ENCODE data around the gene ZNF536.

Gene ZNF536

DNA sequence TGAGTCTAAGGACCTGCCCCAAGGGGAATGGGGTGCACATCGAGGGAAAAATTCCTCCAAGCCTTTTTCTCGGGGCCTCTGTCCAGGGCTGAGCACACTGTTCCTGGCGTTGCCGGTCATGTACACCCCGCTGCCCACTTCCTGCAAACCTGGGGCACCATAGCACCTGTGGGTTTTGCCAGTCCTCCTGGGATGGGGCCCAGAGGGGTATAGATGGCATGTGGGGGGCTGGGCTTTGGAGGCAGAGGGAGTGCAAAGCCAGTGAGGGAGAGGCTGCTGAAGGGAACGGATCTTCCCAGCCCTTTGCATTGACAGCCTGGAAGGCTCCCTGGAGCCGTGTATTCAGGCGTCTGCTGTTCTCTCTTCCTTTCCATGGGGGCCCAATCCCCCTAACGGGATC lies 187.3 kb downstream of the ZNF536 start:
- DNase-seq (ENCODE audit: low read depth, low spot score) = no peak

DNA sequence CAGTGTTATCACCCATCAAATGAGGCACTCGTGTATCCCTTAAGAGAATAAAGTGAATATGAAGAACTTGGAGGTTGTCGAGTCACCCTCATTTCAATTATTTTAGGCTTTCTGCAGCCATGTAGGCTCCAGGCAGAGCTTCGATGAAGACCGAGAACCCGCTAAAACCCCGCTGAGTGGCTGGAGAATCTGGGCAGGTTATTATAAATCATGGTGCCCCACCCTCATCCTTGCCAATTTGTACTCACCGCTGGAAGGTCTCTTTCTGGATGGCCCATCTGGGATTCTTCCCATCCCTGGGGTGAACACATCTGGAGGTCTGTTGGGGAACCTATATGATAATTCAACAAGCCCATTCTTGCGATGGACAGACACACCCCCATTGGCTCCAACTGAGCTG lies 190.8 kb downstream of the ZNF536 start:
- no peak for DNase-seq (ENCODE audit: low read depth, low spot score)

DNA sequence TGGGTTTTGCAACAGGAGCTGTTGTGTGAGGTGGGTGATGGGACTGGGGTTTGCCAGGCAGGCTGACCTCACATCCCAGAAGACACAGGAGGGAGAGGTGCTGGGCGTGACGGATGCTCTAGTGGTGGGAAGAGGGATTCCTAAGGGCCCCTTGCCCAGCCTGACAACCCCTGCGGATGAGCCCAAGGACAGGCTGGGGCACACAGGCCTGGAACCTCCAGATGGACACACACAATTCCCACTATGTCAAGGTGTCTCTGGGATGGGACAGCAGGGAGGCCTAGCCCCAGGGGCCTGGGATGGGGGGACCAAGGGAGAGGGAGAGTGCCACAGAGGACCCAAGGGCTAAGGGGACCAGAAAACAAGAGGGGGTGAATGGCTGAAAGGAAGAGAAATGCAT lies 191.5 kb downstream of the ZNF536 start:
- no peak for DNase-seq (ENCODE audit: low read depth, low spot score)

DNA sequence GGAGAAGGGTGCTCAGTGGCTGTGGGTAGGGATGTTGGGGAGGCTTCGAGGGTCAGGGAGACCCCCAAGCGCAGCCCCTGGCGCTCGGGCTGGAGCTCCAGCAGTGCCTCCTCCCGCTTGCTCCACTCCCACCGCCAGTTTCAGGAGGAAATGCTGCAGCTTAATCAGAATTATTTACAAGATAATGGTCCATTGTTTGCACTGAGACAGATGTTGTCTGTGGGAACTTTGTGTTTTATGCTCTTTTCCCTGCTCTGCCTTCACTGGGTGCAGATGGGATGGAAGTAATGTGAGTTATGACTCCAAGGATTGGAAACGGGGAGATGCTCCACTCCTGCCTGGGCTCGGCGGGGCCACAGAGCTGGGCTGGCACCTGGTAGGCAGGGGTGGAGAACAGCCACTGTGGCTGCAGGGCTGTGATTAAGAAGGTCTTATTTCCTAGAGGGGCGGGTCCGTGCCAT lies 192.4 kb downstream of the ZNF536 start:
- DNase-seq (ENCODE audit: low read depth, low spot score) = no peak

GRCh38 chr19:30565636-30566035 lies 193.5 kb downstream of the ZNF536 start:
- DNase-seq (ENCODE audit: low read depth, low spot score) = no peak

DNA sequence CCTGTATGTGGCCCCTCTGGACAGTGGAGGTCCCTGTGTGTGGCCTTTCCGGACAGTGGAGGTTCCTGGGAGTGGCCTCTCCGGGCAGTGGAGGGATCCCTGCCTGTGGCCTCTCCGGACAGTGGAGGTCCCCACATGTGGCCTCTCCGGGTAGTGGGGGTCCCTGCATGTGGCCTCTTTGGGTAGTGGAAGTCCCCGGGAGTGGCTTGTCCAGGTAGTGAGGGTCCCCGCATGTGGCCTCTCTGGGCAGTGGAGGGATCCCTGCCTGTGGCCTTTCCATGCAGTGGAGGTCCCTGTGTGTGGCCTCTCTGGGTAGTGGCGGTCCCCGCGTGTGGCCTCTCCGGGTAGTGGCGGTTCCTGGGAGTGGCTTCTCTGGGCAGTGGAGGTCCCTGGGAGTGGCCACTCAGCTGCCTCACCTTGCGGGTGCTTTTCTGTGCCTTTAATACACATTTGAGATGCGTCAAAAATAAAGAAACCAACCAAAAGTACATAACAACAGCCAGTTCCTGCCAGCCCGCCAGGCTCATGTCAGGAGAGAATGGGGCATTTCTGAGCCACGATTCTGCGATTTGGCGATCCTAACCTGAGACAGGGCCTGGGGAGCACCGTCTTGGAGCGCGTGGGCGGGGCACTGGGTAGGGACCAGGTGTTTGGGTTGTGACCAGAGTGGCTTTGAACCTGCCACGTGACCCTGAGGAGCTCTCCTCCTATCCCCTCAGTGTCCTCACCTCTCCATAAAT lies 194.7 kb downstream of the ZNF536 start:
- no peak for DNase-seq (ENCODE audit: low read depth, low spot score)

DNA sequence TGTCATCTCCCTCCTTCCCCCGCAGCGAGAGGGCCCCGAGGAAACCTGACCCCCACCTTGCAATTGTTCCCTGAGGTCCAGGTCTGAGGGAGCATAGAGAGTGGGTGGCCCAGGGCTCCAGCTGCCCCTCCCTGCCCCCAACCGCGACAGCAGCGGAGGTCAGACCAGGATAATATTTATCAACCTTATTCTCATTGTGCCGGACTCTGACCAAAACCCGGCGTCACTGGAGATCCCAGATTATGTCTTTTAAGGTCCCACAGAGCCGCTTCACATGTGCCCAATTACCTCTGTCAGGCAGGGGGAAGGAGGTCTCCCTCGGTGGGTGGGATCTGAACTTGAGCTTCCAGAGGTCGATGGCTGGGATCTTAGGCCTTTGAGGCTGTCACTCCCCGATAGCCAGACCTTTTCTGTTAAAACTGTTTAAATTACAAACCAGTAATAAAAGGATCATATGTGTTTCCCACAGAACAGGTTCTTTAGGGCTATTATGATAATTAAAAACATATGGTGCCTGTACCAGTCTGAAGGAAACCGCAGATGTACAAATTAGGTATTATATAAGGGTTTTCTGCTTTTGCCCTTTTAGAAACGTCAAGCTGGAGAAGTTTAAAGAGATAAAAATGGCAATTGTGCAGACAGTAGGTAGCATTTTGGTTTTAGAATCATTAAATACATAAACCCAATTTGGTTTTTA lies 195.5 kb downstream of the ZNF536 start:
- DNase-seq (ENCODE audit: low read depth, low spot score) = no peak

- no peak for DNase-seq (ENCODE audit: low read depth, low spot score)
Observed at GRCh38 chr19:30570194-30570593, 198.0 kb downstream of the ZNF536 start.

DNA sequence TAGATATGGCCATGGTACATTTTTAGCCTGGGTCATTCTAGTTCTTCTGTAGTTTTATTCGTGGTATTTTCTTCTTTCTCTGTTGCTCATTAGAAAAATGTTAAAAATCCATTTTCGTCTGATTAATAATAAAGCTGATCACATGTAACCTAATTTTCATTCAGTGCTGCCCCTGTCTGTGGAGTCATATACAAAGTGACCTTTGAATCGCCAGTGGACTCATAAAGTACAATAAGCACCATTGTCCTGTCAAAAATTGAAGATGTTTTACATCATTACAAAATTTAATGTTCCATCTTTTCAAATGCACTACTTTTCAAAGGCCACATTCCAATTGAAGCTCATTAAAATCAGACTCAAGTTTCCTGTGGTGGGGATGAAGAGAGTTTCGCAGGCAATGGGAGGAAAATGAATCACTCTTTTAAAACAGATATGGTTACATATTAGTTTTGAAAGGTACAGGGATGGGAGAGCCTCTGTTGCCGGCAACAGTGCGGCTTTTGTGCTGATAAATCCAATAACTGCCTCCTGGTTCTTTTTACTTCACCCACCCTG lies 205.4 kb downstream of the ZNF536 start:
- DNase-seq (ENCODE audit: low read depth, low spot score) = no peak

DNA sequence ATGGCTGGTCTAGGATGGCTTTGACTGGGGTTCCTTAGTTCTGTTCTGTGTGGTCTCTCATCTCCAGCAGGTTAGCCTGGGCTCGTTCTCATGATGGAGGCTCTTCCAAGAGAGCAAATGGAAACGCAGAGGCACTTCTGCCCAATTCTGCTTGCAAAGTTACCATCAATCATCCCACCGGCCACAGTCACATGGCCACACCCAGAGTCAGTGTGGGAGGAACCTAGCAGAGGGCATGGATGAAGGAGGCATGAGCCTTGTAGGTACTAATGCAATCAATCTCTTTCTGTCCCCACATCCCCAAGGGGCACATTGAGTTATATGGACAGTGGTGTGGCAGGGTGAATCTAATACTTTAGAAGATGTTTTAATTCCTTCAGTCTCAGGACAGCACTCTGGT lies 207.2 kb downstream of the ZNF536 start:
- no peak for DNase-seq (ENCODE audit: low read depth, low spot score)

DNA sequence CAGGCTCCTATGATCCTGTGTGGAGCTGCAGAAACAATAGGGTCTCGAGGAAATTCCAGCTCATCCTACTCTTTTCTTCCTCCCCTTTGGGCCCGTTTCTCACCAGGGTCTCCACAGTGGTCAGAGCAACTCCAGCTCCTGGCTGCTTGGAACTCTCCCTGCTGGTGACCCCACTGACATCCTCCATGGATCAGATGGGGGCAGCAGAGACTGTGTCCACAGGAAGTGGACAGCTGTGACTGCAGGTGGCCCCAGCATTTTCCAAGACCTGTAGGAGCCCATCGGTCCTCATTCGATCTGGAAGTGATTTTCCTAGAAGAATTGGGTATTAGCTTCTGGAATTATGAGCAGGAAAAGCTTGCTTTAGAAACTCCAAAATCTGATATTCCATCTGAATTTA lies 208.5 kb downstream of the ZNF536 start:
- no peak for DNase-seq (ENCODE audit: low read depth, low spot score)

GRCh38 chr19:30584090-30584489 lies 211.9 kb downstream of the ZNF536 start:
- no peak for DNase-seq (ENCODE audit: low read depth, low spot score)

DNA sequence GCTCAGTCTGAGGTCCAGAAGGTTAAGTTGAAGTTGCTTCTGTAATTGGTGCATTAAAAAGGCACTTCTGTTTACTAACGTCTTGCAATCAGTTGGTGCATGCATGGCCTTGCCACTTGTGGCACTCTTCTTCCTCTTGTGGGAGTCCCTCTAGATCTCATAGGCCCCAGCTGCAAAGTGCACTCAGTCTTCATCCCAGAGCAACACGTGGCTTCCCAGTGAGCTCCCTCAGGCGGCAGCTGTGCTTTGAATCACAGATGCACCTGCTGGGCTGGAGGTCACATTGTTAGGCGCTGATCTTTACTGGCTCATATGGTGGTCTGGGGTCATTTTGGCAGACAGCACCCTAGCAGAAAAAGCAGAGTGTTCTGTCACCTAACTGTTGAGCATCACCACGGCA lies 215.7 kb downstream of the ZNF536 start:
- no peak for DNase-seq (ENCODE audit: low read depth, low spot score)

GRCh38 chr19:30590596-30591229 lies 218.5 kb downstream of the ZNF536 start:
- no peak for DNase-seq (ENCODE audit: low read depth, low spot score)

GRCh38 chr19:30593356-30593755 lies 221.2 kb downstream of the ZNF536 start:
- DNase-seq (ENCODE audit: low read depth, low spot score) = no peak

GRCh38 chr19:30593975-30594745 lies 222.0 kb downstream of the ZNF536 start:
- no peak for DNase-seq (ENCODE audit: low read depth, low spot score)

GRCh38 chr19:30596268-30596667 lies 224.1 kb downstream of the ZNF536 start:
- DNase-seq (ENCODE audit: low read depth, low spot score) = no peak

DNA sequence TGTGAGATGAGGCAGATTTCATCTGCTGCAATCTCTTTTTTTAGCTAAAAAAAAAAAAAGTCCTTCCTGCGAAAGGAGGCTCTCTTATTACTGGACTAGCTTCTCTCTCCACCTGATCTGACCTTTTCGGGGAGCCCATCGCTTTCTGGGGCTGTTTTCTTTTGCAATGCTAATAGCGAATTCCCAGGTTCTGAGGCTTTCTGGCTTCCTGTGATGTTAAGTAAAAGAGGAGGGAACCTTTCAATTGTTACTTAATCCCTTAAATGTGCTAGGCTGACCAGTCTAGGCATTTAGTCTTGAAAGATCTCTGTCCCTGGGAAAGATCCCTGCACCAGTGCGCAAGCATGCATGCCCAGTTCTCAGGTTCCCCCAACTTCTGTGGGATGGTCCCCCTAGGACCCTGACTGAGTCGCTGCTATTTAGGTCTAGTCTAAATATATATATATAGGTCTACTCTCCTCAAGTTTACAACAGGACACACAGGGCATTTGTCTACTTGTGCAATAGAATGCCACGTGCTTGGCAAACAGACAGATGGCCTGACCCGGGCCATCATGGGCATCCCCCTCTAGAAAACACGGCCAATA lies 224.7 kb downstream of the ZNF536 start:
- DNase-seq (ENCODE audit: low read depth, low spot score) = no peak

DNA sequence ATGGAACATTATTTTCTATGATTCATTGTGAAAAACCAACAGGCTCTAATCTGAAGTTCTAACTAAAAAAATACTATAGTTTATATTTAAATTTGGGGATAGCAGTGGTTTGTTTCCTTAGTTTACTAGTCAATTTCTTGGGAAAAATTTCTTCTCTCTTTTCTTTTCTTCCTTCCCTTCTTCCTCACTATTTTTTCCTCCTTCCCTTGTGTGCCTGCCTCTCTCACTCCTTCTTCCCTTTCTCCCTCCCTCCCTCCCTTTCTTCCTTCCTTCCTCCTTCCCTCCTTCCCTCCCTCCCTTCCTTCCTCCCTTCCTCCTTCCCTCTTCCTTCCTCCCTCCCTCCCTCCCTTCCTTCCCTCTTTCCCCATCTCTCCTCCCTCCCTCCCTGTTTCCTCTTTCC lies 226.5 kb downstream of the ZNF536 start:
- no peak for DNase-seq (ENCODE audit: low read depth, low spot score)

GRCh38 chr19:30602661-30603350 lies 230.6 kb downstream of the ZNF536 start:
- no peak for DNase-seq (ENCODE audit: low read depth, low spot score)

- no peak for DNase-seq (ENCODE audit: low read depth, low spot score)
Observed at GRCh38 chr19:30604657-30605056, 232.5 kb downstream of the ZNF536 start.
